ENCODE measurements around the gene EXOSC7.

Gene EXOSC7

GRCh38 chr3:44976002-44976815 lies at the start of gene EXOSC7, which contains the start of gene ZDHHC3:
EXOSC7 (plus strand) TSS chr3:44976244; CDS start chr3:44976278, 34 bp downstream.
ZDHHC3 (minus strand) TSS chr3:44976174; CDS start chr3:44959436, 16,738 bp downstream.
- H3K27ac ChIP-seq = peak within 1 kb of the TSS; percentile 68
- H3K4me1 ChIP-seq (ENCODE audit: low read depth, poor library complexity, severe bottlenecking) = peaks cover 54% of the 10 kb centered on the region
- H3K4me3 ChIP-seq (IDR thresholded peaks at IDR 0.05; ENCODE audit: insufficient read depth, low read depth, low read length) = no peak within 1 kb of the TSS
- peak within 1 kb of the TSS; percentile 76; the same call in 1 of the 2 replicates for H2AFZ ChIP-seq (ENCODE audit: low read depth)
- peak within 1 kb of the TSS; percentile 49 for H3K4me2 ChIP-seq
- no peak for TF ChIP-seq CTCF (conservative IDR thresholded peaks at IDR 0.05; ENCODE audit: low read depth, low read length)
- H4K20me1 ChIP-seq (ENCODE audit: insufficient read depth) = no peaks in the 10 kb centered on the region
- no peaks in the 10 kb centered on the region for H3K36me3 ChIP-seq (ENCODE audit: insufficient read depth)
- peaks cover 75% of the 10 kb centered on the region for H3K79me2 ChIP-seq (ENCODE audit: insufficient read depth, low read depth)
- no peaks in the 10 kb centered on the region for H3K27me3 ChIP-seq (ENCODE audit: insufficient read depth, low read depth)
- H3K9ac ChIP-seq = peak within 1 kb of the TSS; percentile 90

GRCh38 chr3:44926921-44927320 lies 49.1 kb upstream of the EXOSC7 start:
- H3K9ac ChIP-seq = no peak overlapping the region
- no peak for TF ChIP-seq CTCF (conservative IDR thresholded peaks at IDR 0.05; ENCODE audit: low read depth, low read length)
- no peaks in the 10 kb centered on the region for H4K20me1 ChIP-seq (ENCODE audit: insufficient read depth)
- H3K4me1 ChIP-seq (ENCODE audit: low read depth, poor library complexity, severe bottlenecking) = no peaks in the 10 kb centered on the region
- H2AFZ ChIP-seq (ENCODE audit: low read depth) = no peak overlapping the region
- no peak overlapping the region for H3K27ac ChIP-seq
- H3K36me3 ChIP-seq (ENCODE audit: insufficient read depth) = no peaks in the 10 kb centered on the region
- no peak overlapping the region for H3K4me2 ChIP-seq
- H3K79me2 ChIP-seq (ENCODE audit: insufficient read depth, low read depth) = no peaks in the 10 kb centered on the region
- H3K27me3 ChIP-seq (ENCODE audit: insufficient read depth, low read depth) = no peaks in the 10 kb centered on the region
- no peak overlapping the region for H3K4me3 ChIP-seq (IDR thresholded peaks at IDR 0.05; ENCODE audit: insufficient read depth, low read depth, low read length)

GRCh38 chr3:44927371-44927770 lies 48.7 kb upstream of the EXOSC7 start:
- no peaks in the 10 kb centered on the region for H3K36me3 ChIP-seq (ENCODE audit: insufficient read depth)
- H3K79me2 ChIP-seq (ENCODE audit: insufficient read depth, low read depth) = no peaks in the 10 kb centered on the region
- no peak overlapping the region for H3K9ac ChIP-seq
- H3K4me2 ChIP-seq = no peak overlapping the region
- H3K27me3 ChIP-seq (ENCODE audit: insufficient read depth, low read depth) = no peaks in the 10 kb centered on the region
- H2AFZ ChIP-seq (ENCODE audit: low read depth) = no peak overlapping the region
- no peak overlapping the region for H3K27ac ChIP-seq
- H4K20me1 ChIP-seq (ENCODE audit: insufficient read depth) = no peaks in the 10 kb centered on the region
- H3K4me1 ChIP-seq (ENCODE audit: low read depth, poor library complexity, severe bottlenecking) = no peaks in the 10 kb centered on the region
- TF ChIP-seq CTCF (conservative IDR thresholded peaks at IDR 0.05; ENCODE audit: low read depth, low read length) = no peak
- no peak overlapping the region for H3K4me3 ChIP-seq (IDR thresholded peaks at IDR 0.05; ENCODE audit: insufficient read depth, low read depth, low read length)

GRCh38 chr3:44929782-44930181 lies 46.3 kb upstream of the EXOSC7 start:
- H3K4me1 ChIP-seq (ENCODE audit: low read depth, poor library complexity, severe bottlenecking) = no peaks in the 10 kb centered on the region
- H4K20me1 ChIP-seq (ENCODE audit: insufficient read depth) = no peaks in the 10 kb centered on the region
- H3K4me3 ChIP-seq (IDR thresholded peaks at IDR 0.05; ENCODE audit: insufficient read depth, low read depth, low read length) = no peak overlapping the region
- H3K36me3 ChIP-seq (ENCODE audit: insufficient read depth) = no peaks in the 10 kb centered on the region
- H3K4me2 ChIP-seq = no peak overlapping the region
- no peak overlapping the region for H3K9ac ChIP-seq
- H2AFZ ChIP-seq (ENCODE audit: low read depth) = no peak overlapping the region
- no peaks in the 10 kb centered on the region for H3K79me2 ChIP-seq (ENCODE audit: insufficient read depth, low read depth)
- H3K27me3 ChIP-seq (ENCODE audit: insufficient read depth, low read depth) = no peaks in the 10 kb centered on the region
- TF ChIP-seq CTCF (conservative IDR thresholded peaks at IDR 0.05; ENCODE audit: low read depth, low read length) = no peak
- no peak overlapping the region for H3K27ac ChIP-seq

All from KMS-11 (cell line).